ENCODE results near the gene CPPED1. TPM values are rescaled to one million over a fixed set of nuclear protein-coding genes. Genes with fewer than 3 reads are reported as not detected.
"Not testable (repeated sequence)": the region's sequence is repeated elsewhere in the genome, so short reads cannot be mapped to it uniquely, and the experiment has no call there.

CPPED1 gene
- total and polyA plus RNA-seq, 7 donors, result 9.5 to 23.8 (median 11.1) TPM

DNA sequence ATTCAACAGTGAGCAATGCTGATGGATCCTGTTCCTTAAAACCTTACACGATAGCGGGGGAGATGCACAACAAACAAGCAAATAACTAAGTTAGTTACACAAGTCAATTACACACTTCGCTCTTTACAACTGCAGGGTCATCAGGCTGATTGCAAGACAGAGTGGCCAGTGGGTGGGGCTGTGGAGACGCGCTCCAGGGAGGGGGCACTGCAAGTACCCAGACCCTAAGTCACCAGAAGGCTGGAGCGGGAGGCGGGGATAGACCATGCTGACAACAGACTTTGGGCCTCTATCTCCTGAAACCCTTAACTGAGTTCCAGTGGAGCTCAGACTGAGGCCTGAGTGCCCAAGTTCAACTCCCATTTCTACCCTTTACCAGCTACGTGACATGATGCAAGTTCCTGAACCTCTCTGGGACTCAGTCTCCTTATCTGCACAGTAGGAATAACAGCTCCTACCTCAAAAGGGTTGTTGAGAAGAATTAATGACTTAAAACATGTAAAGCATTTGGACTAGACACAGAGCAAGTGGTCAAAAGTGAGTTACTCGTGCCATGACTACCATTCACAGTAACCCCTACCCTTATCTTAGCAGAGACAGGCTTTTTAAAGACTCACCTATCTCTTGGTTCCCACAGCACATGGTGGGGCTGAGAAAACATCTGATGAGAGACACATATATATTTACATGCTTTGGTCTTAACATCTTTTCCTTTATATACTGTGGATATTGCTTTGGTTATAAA is 10.4 kb downstream of the CPPED1 start:
- intact Hi-C loops (cut with DNase I), result no loop called here
- Histone ChIP-seq H3K27me3 (no peaks in the 10 kb centered on the region), H3K36me3 (no peaks in the 10 kb centered on the region), H3K4me1 (no peaks in the 10 kb centered on the region), H3K4me3 (no peak overlapping the region), H3K9me3 (no peaks in the 10 kb centered on the region), H3K27ac (no peak overlapping the region)
- no peak for DNase-seq
- no peak for TF ChIP-seq POLR2A (IDR thresholded peaks at IDR 0.05)
- TF ChIP-seq EP300 (IDR thresholded peaks at IDR 0.05), result no peak
- TF ChIP-seq POLR2AphosphoS5 (IDR thresholded peaks at IDR 0.05), result no peak
- TF ChIP-seq CTCF (IDR thresholded peaks at IDR 0.05), result no peak
- 91 to 97% methylated on average over 9 of the region's 9 CpGs for WGBS, 2 donors

- 94 to 96% methylated on average over 5 of the region's 5 CpGs for WGBS, 2 donors
- DNase-seq; H3K27ac ChIP-seq; H3K27me3 ChIP-seq; H3K9me3 ChIP-seq; H3K4me3 ChIP-seq; H3K36me3 ChIP-seq; intact Hi-C loops (cut with DNase I); H3K4me1 ChIP-seq: not testable (repeated sequence)
These were observed 11.2 kb downstream of the CPPED1 start for GRCh38 chr16:12792528-12792927.

DNA sequence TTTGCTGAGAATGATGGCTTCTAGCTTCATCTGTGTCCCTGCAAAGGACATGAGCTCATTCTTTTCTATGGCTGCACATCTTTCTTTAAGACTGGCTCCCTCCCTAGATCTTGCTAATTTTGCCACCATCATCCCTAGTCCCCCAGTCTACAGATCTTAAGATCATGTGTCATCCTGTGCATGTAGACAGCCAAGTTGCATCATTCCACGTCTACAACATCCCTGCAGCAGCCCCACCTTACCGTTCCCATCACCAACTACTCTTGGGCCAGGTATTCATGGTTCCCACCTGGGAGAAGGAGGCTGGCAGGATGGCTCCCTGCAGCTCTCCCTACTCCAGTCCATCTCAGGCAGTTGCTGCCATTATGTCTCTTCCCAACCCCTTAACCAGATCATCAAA is 12.3 kb downstream of the CPPED1 start:
- H3K9me3 ChIP-seq, result peaks cover 0 to 4% (median 0%) of the 10 kb centered on the region in 4 donors
- no peaks in the 10 kb centered on the region for H3K4me1 ChIP-seq
- no peak overlapping the region for H3K27ac ChIP-seq
- no peak for TF ChIP-seq EP300 (IDR thresholded peaks at IDR 0.05)
- TF ChIP-seq POLR2A (IDR thresholded peaks at IDR 0.05), result no peak
- no peak for TF ChIP-seq CTCF (IDR thresholded peaks at IDR 0.05)
- TF ChIP-seq POLR2AphosphoS5 (IDR thresholded peaks at IDR 0.05), result no peak
- H3K27me3 ChIP-seq, result no peaks in the 10 kb centered on the region
- no peak overlapping the region for H3K4me3 ChIP-seq
- H3K36me3 ChIP-seq, result no peaks in the 10 kb centered on the region
- WGBS, 2 donors, result 64 to 68% methylated on average over 2 of the region's 2 CpGs
- intact Hi-C loops (cut with DNase I), result no loop called here
- DNase-seq, result no peak

DNA sequence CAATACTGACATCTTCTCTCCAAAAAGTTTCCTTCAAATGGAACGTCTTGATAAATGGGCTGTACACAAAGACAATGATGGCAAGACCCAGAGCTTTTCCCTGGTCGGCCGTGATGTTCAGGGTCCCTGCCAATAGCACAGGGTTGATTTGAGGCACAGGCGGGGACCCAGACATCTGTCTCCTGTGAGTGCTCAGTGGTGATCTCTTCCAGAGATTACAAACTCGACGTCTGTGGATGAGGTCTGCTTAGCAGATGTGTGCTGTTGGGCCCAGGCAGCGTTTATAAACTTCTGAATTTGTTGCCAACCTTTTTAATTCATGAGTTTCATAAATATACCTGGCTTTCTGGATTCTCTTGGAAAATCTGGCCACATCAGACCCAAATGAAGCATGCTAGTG is 14.9 kb downstream of the CPPED1 start:
- 90 to 95% methylated on average over 7 of the region's 7 CpGs for whole genome bisulfite sequencing, 2 donors
- intact Hi-C loops (cut with DNase I), result no loop called here

DNA sequence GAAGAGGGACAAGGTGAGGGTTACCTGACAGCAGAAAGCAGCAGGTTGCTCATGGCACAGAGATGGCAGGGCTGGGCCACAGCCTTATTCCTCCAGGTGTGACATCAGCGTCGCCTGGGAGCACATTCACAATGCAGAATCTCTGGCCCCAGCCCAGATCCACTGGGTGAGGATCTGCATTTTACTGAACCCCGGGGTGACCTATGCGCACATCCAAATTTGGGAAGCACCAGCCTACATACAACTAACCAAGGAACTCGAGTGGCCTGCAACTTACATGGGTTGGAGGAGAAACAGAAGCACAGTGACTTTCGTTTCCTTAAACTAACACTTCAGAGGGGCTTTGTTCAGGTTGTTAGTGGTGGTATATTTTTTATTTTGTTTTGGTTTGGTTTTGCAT is 17.6 kb downstream of the CPPED1 start:
- intact Hi-C loops (cut with DNase I), result no loop called here
- WGBS, 2 donors, result 90 to 95% methylated on average over 6 of the region's 6 CpGs
- H3K9me3 ChIP-seq, result peaks cover 0 to 6% (median 2%) of the 10 kb centered on the region in 4 donors
- H3K4me1 ChIP-seq, result no peaks in the 10 kb centered on the region
- no peak overlapping the region for H3K27ac ChIP-seq
- DNase-seq, result no peak
- no peak for TF ChIP-seq EP300 (IDR thresholded peaks at IDR 0.05)
- TF ChIP-seq CTCF (IDR thresholded peaks at IDR 0.05), result no peak
- TF ChIP-seq POLR2AphosphoS5 (IDR thresholded peaks at IDR 0.05), result no peak
- TF ChIP-seq POLR2A (IDR thresholded peaks at IDR 0.05), result no peak
- no peak overlapping the region for H3K4me3 ChIP-seq
- no peaks in the 10 kb centered on the region for H3K27me3 ChIP-seq
- no peaks in the 10 kb centered on the region for H3K36me3 ChIP-seq

More for the DNA sequence above, 14.9 kb downstream of the CPPED1 start:
- Histone ChIP-seq H3K9me3 (peaks cover 0 to 5% (median 2%) of the 10 kb centered on the region in 4 donors), H3K27me3 (no peaks in the 10 kb centered on the region), H3K36me3 (no peaks in the 10 kb centered on the region), H3K4me1 (no peaks in the 10 kb centered on the region), H3K4me3 (no peak overlapping the region), H3K27ac (no peak overlapping the region)
- DNase-seq, result no peak
- TF ChIP-seq CTCF (IDR thresholded peaks at IDR 0.05), result no peak
- no peak for TF ChIP-seq EP300 (IDR thresholded peaks at IDR 0.05)
- no peak for TF ChIP-seq POLR2AphosphoS5 (IDR thresholded peaks at IDR 0.05)
- no peak for TF ChIP-seq POLR2A (IDR thresholded peaks at IDR 0.05)

All from sigmoid colon (tissue), 7 donors.